HEK293 (cell line): ENCODE results near the gene GABRB2.

ENCODE experiments used
- CTCF ChIA-PET: fragments of 350-600 bp; formaldehyde crosslinking; extraction: SDS; loops from one replicate; lab custom pipeline; 2021; ENCODE audit warnings: antibody characterized with exemption; lab: Yijun Ruan, JAX
- POLR2A ChIA-PET: fragments of 300-600 bp; formaldehyde crosslinking; extraction: SDS; loops from one replicate; lab custom pipeline; 2020; ENCODE audit warnings: antibody characterized with exemption, inconsistent platforms; lab: Yijun Ruan, JAX
- H3K27ac ChIP-seq: fragments of 200-500 bp; sonication (Bioruptor generic); 2 replicates; pipeline ENCODE4 v1.5.1; 2014; ENCODE audit warnings: low read depth, low read length, control low read depth, inconsistent platforms; ENCODE audit errors: extremely low read depth
- H3K36me3 ChIP-seq, 2 experiments: fragments of 200-500 bp in 1 of 2; sonication (Bioruptor generic) in 1 of 2; 1 replicate in 1 of 2; 2 replicates in 1 of 2; pipeline ENCODE4 v1.5.1; 2014 to 2017; ENCODE audit warnings: inconsistent platforms in 2 of 2, low read length in 2 of 2; ENCODE audit not compliant: control insufficient read depth in 2 of 2, insufficient read depth in 1 of 2
- H3K4me1 ChIP-seq: fragments of 200-500 bp; sonication (Bioruptor generic); 2 replicates; pipeline ENCODE4 v1.5.1; 2014; ENCODE audit warnings: mild to moderate bottlenecking, low read length, inconsistent platforms; ENCODE audit not compliant: control insufficient read depth, insufficient read depth
- H3K4me3 ChIP-seq: 2 replicates; pipeline ENCODE4 v1.5.1; 2011; ENCODE audit warnings: low read depth, mild to moderate bottlenecking, control low read depth, low read length, moderate library complexity
- H3K9me3 ChIP-seq: fragments of 200-500 bp; sonication (Bioruptor generic); 2 replicates; pipeline ENCODE4 v1.5.1; 2014; ENCODE audit warnings: low read depth, low read length, inconsistent platforms; ENCODE audit not compliant: control insufficient read depth, insufficient read depth
- BCL11B ChIP-seq: fragments of 450-650 bp; formaldehyde crosslinking; IDR thresholded peaks from 2 replicates; pipeline ENCODE4 v1.5.1; 2016; ENCODE audit warnings: low read depth, missing biosample characterization, missing genetic modification characterization
- GLIS1 ChIP-seq: fragments of 450-650 bp; formaldehyde crosslinking; IDR thresholded peaks from 2 replicates; pipeline ENCODE4 v1.5.1; 2016; ENCODE audit warnings: missing biosample characterization, missing genetic modification characterization
- HIC1 ChIP-seq: fragments of 450-650 bp; formaldehyde crosslinking; IDR thresholded peaks from 2 replicates; pipeline ENCODE4 v1.5.1; 2016; ENCODE audit warnings: missing biosample characterization, missing genetic modification characterization
- OVOL3 ChIP-seq: fragments of 450-650 bp; formaldehyde crosslinking; IDR thresholded peaks from 2 replicates; pipeline ENCODE4 v1.5.1; 2016; ENCODE audit warnings: missing biosample characterization, missing genetic modification characterization
- PRDM1 ChIP-seq: fragments of 450-650 bp; formaldehyde crosslinking; IDR thresholded peaks from 2 replicates; pipeline ENCODE4; 2016; ENCODE audit warnings: missing biosample characterization, missing genetic modification characterization
- ZNF175 ChIP-seq: fragments of 450-650 bp; formaldehyde crosslinking; IDR thresholded peaks from 2 replicates; pipeline ENCODE4 v1.5.1; 2016; ENCODE audit warnings: missing biosample characterization, missing genetic modification characterization
- ZNF18 ChIP-seq: fragments of 450-650 bp; formaldehyde crosslinking; IDR thresholded peaks from 2 replicates; pipeline ENCODE4 v1.5.1; 2016; ENCODE audit warnings: missing biosample characterization, missing genetic modification characterization
- ZNF184 ChIP-seq: fragments of 450-650 bp; IDR thresholded peaks from 2 replicates; pipeline ENCODE4 v1.5.1; 2018; ENCODE audit warnings: missing biosample characterization, mild to moderate bottlenecking, missing genetic modification characterization
- ZNF23 ChIP-seq: fragments of 450-650 bp; formaldehyde crosslinking; IDR thresholded peaks from 2 replicates; pipeline ENCODE4 v1.5.1; 2016; ENCODE audit warnings: missing biosample characterization, missing genetic modification characterization, borderline replicate concordance
- ZNF239 ChIP-seq: fragments of 450-650 bp; formaldehyde crosslinking; IDR thresholded peaks from 2 replicates; pipeline ENCODE4 v1.5.1; 2016; ENCODE audit warnings: missing biosample characterization, missing genetic modification characterization
- ZNF24 ChIP-seq: fragments of 450-650 bp; formaldehyde crosslinking; IDR thresholded peaks from 2 replicates; pipeline ENCODE4 v1.5.1; 2016; ENCODE audit warnings: missing biosample characterization, missing genetic modification characterization
- ZNF302 ChIP-seq: fragments of 450-650 bp; formaldehyde crosslinking; IDR thresholded peaks from 2 replicates; pipeline ENCODE4 v1.5.1; 2016; ENCODE audit warnings: missing biosample characterization, missing genetic modification characterization, low read depth
- ZNF366 ChIP-seq: fragments of 450-650 bp; formaldehyde crosslinking; conservative IDR thresholded peaks from 2 replicates; pipeline ENCODE4 v1.5.1; 2016; ENCODE audit warnings: missing biosample characterization, missing genetic modification characterization
- ZNF521 ChIP-seq: fragments of 450-650 bp; formaldehyde crosslinking; IDR thresholded peaks from 2 replicates; pipeline ENCODE4 v1.5.1; 2017; ENCODE audit warnings: missing biosample characterization, mild to moderate bottlenecking, missing genetic modification characterization
- ZNF530 ChIP-seq: fragments of 450-650 bp; formaldehyde crosslinking; IDR thresholded peaks from 2 replicates; pipeline ENCODE4 v1.5.1; 2016; ENCODE audit warnings: low read depth, missing biosample characterization, missing genetic modification characterization
- ZNF580 ChIP-seq: fragments of 450-650 bp; formaldehyde crosslinking; IDR thresholded peaks from 2 replicates; pipeline ENCODE4 v1.5.1; 2016; ENCODE audit warnings: missing biosample characterization, missing genetic modification characterization
- ZNF623 ChIP-seq: fragments of 450-650 bp; formaldehyde crosslinking; IDR thresholded peaks from 2 replicates; pipeline ENCODE4 v1.5.1; 2016; ENCODE audit warnings: missing biosample characterization, missing genetic modification characterization
- ZNF701 ChIP-seq: fragments of 450-650 bp; formaldehyde crosslinking; IDR thresholded peaks from 2 replicates; pipeline ENCODE4 v1.5.1; 2016; ENCODE audit warnings: missing biosample characterization, missing genetic modification characterization
- ZNF747 ChIP-seq: fragments of 450-650 bp; formaldehyde crosslinking; IDR thresholded peaks from 2 replicates; pipeline ENCODE4 v1.5.1; 2016; ENCODE audit warnings: missing biosample characterization, missing genetic modification characterization
- ZNF830 ChIP-seq: fragments of 450-650 bp; IDR thresholded peaks from 2 replicates; pipeline ENCODE4 v1.5.0; 2018; ENCODE audit warnings: missing biosample characterization, missing genetic modification characterization, low read depth, mild to moderate bottlenecking, moderate library complexity
- ZSCAN30 ChIP-seq: fragments of 450-650 bp; IDR thresholded peaks from 2 replicates; pipeline ENCODE4 v1.5.1; 2018; ENCODE audit warnings: missing biosample characterization, mild to moderate bottlenecking, missing genetic modification characterization, moderate library complexity
- ZXDB ChIP-seq: fragments of 450-650 bp; formaldehyde crosslinking; IDR thresholded peaks from 2 replicates; pipeline ENCODE4 v1.5.1; 2016; ENCODE audit warnings: missing biosample characterization, missing genetic modification characterization

Gene GABRB2

GRCh38 chr5:161471211-161471950, 75.1 kb downstream of the GABRB2 start (continued):
- TF ChIP-seq HIC1 (tag by site-specific recombination) (no peak), ZSCAN30 (tag by site-specific recombination) (no peak)

GRCh38 chr5:161467703-161468102, 78.8 kb downstream of the GABRB2 start:
- Histone ChIP-seq H3K4me1 (no peaks in the 10 kb centered on the region), H3K27ac (no peak overlapping the region), H3K4me3 (no peak overlapping the region), H3K9me3 (no peaks in the 10 kb centered on the region), H3K36me3 (no peaks in the 10 kb centered on the region)
- ChIA-PET POLR2A (no interaction called here), CTCF (no interaction called here)
- TF ChIP-seq PRDM1: no peak
- no peak for TF ChIP-seq ZNF623 (tag by site-specific recombination)
- TF ChIP-seq ZXDB (tag by site-specific recombination): no peak
- TF ChIP-seq ZNF366 (tag by site-specific recombination): no peak
- no peak for TF ChIP-seq BCL11B
- no peak for TF ChIP-seq ZNF184 (tag by site-specific recombination)
- no peak for TF ChIP-seq ZNF302 (tag by site-specific recombination)
- TF ChIP-seq ZNF530 (tag by site-specific recombination): no peak
- no peak for TF ChIP-seq ZNF23
- TF ChIP-seq ZNF18: no peak
- TF ChIP-seq ZNF175 (tag by site-specific recombination): no peak
- no peak for TF ChIP-seq ZNF580 (tag by site-specific recombination)
- TF ChIP-seq OVOL3 (tag by site-specific recombination): no peak

GRCh38 chr5:161460741-161461140, 85.8 kb downstream of the GABRB2 start:
- Histone ChIP-seq H3K4me3 (no peak overlapping the region), H3K4me1 (no peaks in the 10 kb centered on the region), H3K9me3 (no peaks in the 10 kb centered on the region), H3K27ac (no peak overlapping the region)
- CTCF ChIA-PET: no interaction called here
- TF ChIP-seq GLIS1 (tag by site-specific recombination): no peak
- TF ChIP-seq ZNF701 (tag by site-specific recombination): no peak
- TF ChIP-seq ZNF239: no peak
- no peak for TF ChIP-seq ZNF830 (tag by site-specific recombination)
- TF ChIP-seq ZNF747 (tag by site-specific recombination): no peak
- TF ChIP-seq ZNF521 (tag by site-specific recombination): no peak
- TF ChIP-seq ZNF24 (tag by site-specific recombination): no peak
- TF ChIP-seq, all 188 proteins: peak for 0
- POLR2A ChIA-PET: no interaction called here
- no peaks in the 10 kb centered on the region for H3K36me3 ChIP-seq
